OCI-LY1 (cell line): ENCODE results near the gene M6PR.

Experiments
- H2AFZ ChIP-seq: fragments of 200-600 bp; sonication (generic), shearing (Covaris generic); 2 replicates; pipeline ENCODE4 v1.6.0; 2014; ENCODE audit warnings: antibody characterized with exemption, mild to moderate bottlenecking, low read length
- H3F3A ChIP-seq: fragments of 200-600 bp; sonication (generic), shearing (Covaris generic); 2 replicates; pipeline ENCODE4 v1.6.0; 2014; ENCODE audit warnings: mild to moderate bottlenecking, antibody characterized with exemption, low read length, moderate library complexity; ENCODE audit not compliant: insufficient read depth
- H3K27ac ChIP-seq: fragments of 200-600 bp; sonication (generic); 2 replicates; pipeline ENCODE4 v1.5.1; 2014; ENCODE audit warnings: low read length, mixed run types, mild to moderate bottlenecking, low read depth; ENCODE audit not compliant: poor library complexity, severe bottlenecking
- H3K27me3 ChIP-seq: fragments of 200-600 bp; sonication (generic); 2 replicates; pipeline ENCODE4 v1.6.0; 2014; ENCODE audit warnings: antibody characterized with exemption, mild to moderate bottlenecking, low read length, moderate library complexity; ENCODE audit not compliant: insufficient read depth
- H3K36me3 ChIP-seq: fragments of 200-600 bp; sonication (generic); 2 replicates; pipeline ENCODE4 v1.6.1; 2014; ENCODE audit warnings: mild to moderate bottlenecking, antibody characterized with exemption, low read length, moderate library complexity, mixed read lengths; ENCODE audit not compliant: insufficient read depth
- H3K4me1 ChIP-seq: fragments of 200-600 bp; sonication (generic); 2 replicates; pipeline ENCODE4 v1.5.1; 2014; ENCODE audit warnings: mild to moderate bottlenecking, low read length, moderate library complexity; ENCODE audit not compliant: insufficient read depth, severe bottlenecking
- H3K4me2 ChIP-seq: fragments of 200-600 bp; sonication (generic), shearing (Covaris generic); 2 replicates; pipeline ENCODE4 v1.6.1; 2014; ENCODE audit warnings: low read length
- H3K4me3 ChIP-seq: fragments of 200-600 bp; sonication (generic); 2 replicates; pipeline ENCODE4 v1.5.1; 2014; ENCODE audit warnings: low read length, low read depth, mild to moderate bottlenecking, mixed read lengths; ENCODE audit not compliant: poor library complexity, severe bottlenecking
- H3K79me2 ChIP-seq: fragments of 200-600 bp; shearing (Covaris generic); 2 replicates; pipeline ENCODE4 v1.6.1; 2016; ENCODE audit warnings: mixed run types, low read length, mixed read lengths; ENCODE audit not compliant: insufficient read depth
- H3K9ac ChIP-seq: fragments of 200-600 bp; sonication (generic), shearing (Covaris generic); 2 replicates; pipeline ENCODE4 v1.6.1; 2014; ENCODE audit warnings: mild to moderate bottlenecking, low read length, mixed read lengths
- H3K9me2 ChIP-seq: fragments of 200-600 bp; sonication (generic), shearing (Covaris generic); 2 replicates; pipeline ENCODE4 v1.6.1; 2014; ENCODE audit warnings: low read depth, mild to moderate bottlenecking, low read length, mixed read lengths
- H3K9me3 ChIP-seq: fragments of 200-600 bp; shearing (Covaris generic); 2 replicates; pipeline ENCODE4 v1.6.1; 2014; ENCODE audit warnings: low read length, mixed read lengths
- H4K20me1 ChIP-seq: fragments of 200-600 bp; sonication (generic), shearing (Covaris generic); 2 replicates; pipeline ENCODE4 v1.6.0; 2016; ENCODE audit warnings: mild to moderate bottlenecking, low read length; ENCODE audit not compliant: insufficient read depth
- EZH2 ChIP-seq: fragments of 200-600 bp; sonication (generic), shearing (Covaris generic); IDR thresholded peaks from 2 replicates; pipeline ENCODE4 v1.8.0; 2017; ENCODE audit warnings: borderline replicate concordance, mixed run types, mild to moderate bottlenecking, antibody characterized with exemption, low read length, moderate library complexity, mixed read lengths
- TF ChIP-seq, protein P1 (sequence below): fragments of 200-600 bp; sonication (generic), shearing (Covaris generic); IDR thresholded peaks from 2 replicates; pipeline ENCODE4 v1.5.1; 2017; ENCODE audit warnings: mild to moderate bottlenecking, antibody characterized with exemption, low read length, moderate library complexity, mixed read lengths

M6PR gene

DNA sequence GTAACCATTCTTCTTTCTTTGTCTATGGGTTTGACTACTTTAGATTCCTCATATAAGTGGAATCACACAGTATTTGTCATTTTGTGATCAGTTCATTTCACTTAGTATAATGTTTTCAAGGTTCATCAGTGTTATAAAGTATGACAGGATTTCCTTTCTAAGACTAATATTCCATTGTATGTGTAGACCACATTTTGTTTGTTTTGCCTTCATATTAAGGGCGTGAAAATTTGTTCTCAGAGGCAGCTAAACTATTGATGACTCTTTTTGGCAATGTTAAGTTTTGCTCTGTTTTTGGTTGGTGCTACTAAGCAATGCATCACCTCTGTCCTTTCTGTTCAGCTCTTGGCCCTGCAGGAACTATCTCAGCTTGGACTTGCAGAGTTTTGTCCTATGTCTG lies 38.2 kb upstream of the M6PR start:
- Histone ChIP-seq H3K9me2 (no peaks in the 10 kb centered on the region), H3F3A (no peaks in the 10 kb centered on the region), H3K36me3 (no peaks in the 10 kb centered on the region), H4K20me1 (no peaks in the 10 kb centered on the region), H3K4me2 (no peak overlapping the region), H3K4me1 (peaks cover 17% of the 10 kb centered on the region), H3K9ac (no peak overlapping the region), H3K4me3 (no peak overlapping the region), H3K27ac (no peak overlapping the region), H3K9me3 (no peaks in the 10 kb centered on the region), H3K27me3 (no peaks in the 10 kb centered on the region), H3K79me2 (no peaks in the 10 kb centered on the region), H2AFZ (no peak overlapping the region)
- TF ChIP-seq, protein P1, sequence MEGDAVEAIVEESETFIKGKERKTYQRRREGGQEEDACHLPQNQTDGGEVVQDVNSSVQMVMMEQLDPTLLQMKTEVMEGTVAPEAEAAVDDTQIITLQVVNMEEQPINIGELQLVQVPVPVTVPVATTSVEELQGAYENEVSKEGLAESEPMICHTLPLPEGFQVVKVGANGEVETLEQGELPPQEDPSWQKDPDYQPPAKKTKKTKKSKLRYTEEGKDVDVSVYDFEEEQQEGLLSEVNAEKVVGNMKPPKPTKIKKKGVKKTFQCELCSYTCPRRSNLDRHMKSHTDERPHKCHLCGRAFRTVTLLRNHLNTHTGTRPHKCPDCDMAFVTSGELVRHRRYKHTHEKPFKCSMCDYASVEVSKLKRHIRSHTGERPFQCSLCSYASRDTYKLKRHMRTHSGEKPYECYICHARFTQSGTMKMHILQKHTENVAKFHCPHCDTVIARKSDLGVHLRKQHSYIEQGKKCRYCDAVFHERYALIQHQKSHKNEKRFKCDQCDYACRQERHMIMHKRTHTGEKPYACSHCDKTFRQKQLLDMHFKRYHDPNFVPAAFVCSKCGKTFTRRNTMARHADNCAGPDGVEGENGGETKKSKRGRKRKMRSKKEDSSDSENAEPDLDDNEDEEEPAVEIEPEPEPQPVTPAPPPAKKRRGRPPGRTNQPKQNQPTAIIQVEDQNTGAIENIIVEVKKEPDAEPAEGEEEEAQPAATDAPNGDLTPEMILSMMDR: no peak
- no peak for TF ChIP-seq EZH2

DNA sequence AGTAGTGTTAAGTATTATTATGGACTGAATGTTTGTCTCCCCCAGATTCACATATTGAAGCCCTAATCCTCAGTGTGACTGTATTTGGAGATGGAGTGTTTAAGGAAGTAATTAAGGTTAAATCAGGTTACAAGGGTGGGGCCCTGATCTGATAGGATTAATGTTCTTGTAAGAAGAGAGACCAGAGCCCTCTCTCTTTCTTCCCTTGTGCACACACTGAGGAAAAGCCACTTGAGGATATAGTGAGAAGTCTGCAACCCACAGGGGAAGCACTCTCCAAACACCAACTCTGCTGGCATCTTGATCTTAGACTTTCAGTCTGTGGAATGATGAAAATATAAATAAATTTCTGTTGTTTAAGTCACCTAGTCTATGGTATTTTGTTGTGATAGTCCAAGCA lies 37.7 kb upstream of the M6PR start:
- H3K27me3 ChIP-seq: no peaks in the 10 kb centered on the region
- no peaks in the 10 kb centered on the region for H3K36me3 ChIP-seq
- no peak for TF ChIP-seq EZH2
- TF ChIP-seq, protein P1: no peak
- H3K9me2 ChIP-seq: no peaks in the 10 kb centered on the region
- H3K4me3 ChIP-seq: no peak overlapping the region
- H3K4me2 ChIP-seq: no peak overlapping the region
- H3K79me2 ChIP-seq: no peaks in the 10 kb centered on the region
- no peak overlapping the region for H3K27ac ChIP-seq
- no peak overlapping the region for H2AFZ ChIP-seq
- H3K9me3 ChIP-seq: no peaks in the 10 kb centered on the region
- H4K20me1 ChIP-seq: no peaks in the 10 kb centered on the region
- H3F3A ChIP-seq: no peaks in the 10 kb centered on the region
- H3K9ac ChIP-seq: no peak overlapping the region
- H3K4me1 ChIP-seq: peaks cover 17% of the 10 kb centered on the region

DNA sequence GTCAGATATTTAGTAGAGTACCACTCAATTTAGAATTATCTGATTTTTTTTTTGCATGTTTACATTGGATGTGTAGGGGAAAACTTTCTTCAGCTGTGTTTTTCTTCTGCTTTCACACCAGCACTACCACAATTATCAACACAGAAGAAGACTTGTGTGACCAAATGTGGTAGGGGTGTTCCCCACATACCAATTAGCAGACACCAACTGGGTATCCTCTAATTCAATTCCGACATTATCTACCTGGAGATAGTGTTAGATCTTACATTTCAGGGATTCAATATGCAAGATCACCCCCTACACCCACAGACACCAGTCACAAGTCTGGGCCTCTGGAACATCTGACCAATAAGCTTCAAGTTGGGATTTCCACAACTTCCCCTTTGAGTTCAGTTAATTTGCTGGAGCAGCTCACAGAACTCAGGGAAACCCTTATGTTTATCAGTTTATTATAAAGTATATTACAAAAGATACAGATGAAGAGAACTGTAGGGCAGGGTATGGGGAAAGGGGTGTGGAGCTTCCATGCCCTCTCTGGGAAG lies 35.8 kb upstream of the M6PR start:
- no peak overlapping the region for H3K9ac ChIP-seq
- H3K4me3 ChIP-seq: no peak overlapping the region
- H3K9me2 ChIP-seq: no peaks in the 10 kb centered on the region
- H3K27me3 ChIP-seq: no peaks in the 10 kb centered on the region
- no peaks in the 10 kb centered on the region for H3F3A ChIP-seq
- no peaks in the 10 kb centered on the region; the same call in 1 of the 2 replicates for H3K36me3 ChIP-seq
- no peaks in the 10 kb centered on the region for H4K20me1 ChIP-seq
- no peaks in the 10 kb centered on the region for H3K9me3 ChIP-seq
- no peak overlapping the region for H3K27ac ChIP-seq
- no peak overlapping the region for H2AFZ ChIP-seq
- H3K79me2 ChIP-seq: no peaks in the 10 kb centered on the region
- peaks cover 17% of the 10 kb centered on the region for H3K4me1 ChIP-seq
- H3K4me2 ChIP-seq: no peak overlapping the region
- TF ChIP-seq EZH2: no peak
- TF ChIP-seq, protein P1: no peak
